NCI-H1694 treated with DMSO at 0.1 percent for 48 hours (cell line): ENCODE data around the gene BEAN1.

ENCODE experiments used
- DNase-seq: peaks from one replicate; lab custom pipeline; 2025; lab: John Stamatoyannopoulos, UW

BEAN1 gene

DNA sequence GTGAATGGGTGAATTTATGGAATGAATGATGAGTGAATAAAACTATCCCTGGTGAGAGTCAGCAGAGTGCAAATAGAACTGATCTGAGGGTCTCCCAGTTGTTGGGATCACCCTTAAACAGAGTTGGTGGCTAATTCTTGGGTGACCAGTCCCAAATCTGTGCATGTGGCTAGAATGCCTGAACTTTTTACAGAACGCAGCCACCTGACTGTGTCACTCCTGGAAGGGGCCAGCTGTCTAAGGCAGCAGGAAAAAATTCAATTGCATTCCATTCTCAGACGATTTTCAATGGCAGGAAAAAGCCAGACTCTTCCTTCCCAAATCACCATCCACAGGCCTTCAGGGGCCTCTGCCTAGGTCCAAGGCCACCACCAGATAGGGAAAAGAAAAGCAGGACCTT lies 43.5 kb downstream of the BEAN1 start:
- no peak for DNase-seq

DNA sequence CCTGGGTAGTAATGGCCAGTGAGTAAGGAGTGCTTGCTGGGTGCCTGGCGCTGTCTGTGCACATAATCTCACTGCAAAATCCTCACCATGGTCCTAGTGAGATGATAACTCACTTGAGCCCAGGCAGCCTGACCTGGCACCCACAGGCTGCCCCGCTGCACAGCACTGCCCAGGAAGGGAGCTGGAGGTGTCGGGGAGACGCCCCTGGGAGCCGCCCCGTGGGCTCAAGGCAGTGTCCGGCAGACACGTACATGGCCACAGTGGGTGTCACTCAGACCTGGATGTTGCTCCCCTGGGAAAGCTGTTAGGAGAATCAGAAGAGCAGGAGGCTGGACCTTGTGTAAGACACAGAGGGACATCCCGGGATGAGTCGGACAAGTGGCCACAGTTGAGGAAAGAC lies 44.2 kb downstream of the BEAN1 start:
- DNase-seq: no peak

DNA sequence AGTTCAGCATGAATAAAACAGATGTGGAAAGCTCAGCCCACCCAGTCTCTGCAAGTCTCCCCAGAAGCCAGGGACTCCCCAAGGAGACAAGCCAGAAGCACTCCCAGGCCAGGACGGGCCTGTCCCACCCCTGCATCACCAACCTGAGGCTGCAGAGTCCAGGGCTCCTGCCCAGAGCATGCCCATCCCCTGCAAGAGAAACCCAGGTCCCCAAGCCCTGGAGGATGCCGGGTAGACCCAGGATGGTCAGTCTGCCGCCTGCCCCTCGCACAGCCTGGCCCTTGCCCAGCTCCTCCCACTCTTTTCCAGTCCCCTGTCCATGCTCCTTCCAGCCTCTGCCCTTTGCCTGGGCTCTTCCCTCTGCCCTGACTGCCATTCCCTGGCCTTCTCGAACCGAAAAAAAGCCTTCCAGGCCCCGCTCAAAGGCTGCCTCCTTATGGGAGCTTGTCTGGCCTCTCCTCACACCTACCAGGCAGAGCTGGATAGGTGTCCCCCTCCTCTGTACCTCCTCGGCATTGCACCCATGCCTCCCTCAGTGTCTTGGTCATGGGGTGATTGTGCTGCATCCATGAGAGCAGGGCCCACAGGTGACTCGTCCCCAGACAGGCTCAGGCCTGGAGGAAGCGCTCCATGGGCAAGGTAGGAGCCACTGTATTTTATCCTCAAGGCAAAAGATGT lies 44.8 kb downstream of the BEAN1 start:
- DNase-seq: no peak

DNA sequence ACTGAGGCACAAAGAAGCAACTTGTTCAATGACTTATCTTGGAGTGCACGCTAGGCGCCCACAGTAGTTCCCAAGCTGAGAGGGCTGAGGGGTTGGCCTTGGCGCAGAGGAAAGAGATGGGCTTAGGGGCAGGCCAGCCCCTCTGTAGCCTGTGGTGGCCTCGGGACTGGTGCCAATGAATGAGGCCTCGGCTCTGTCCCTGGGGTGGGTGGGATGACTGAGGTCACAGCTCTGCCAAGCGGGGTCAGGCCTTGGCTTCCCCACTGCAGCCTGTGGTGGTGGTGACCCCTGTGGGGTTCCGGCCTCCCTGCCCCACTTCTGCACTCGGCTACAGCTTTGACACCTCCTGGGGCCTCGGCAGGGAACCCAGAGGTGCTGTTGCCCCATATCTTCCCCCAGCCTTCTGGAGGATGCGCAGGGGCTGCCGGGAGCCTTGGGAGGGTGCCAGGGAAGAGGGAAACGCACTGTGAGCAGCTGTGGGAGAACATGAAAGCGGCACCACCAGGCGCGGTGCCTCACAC lies 46.0 kb downstream of the BEAN1 start:
- DNase-seq: no peak

DNA sequence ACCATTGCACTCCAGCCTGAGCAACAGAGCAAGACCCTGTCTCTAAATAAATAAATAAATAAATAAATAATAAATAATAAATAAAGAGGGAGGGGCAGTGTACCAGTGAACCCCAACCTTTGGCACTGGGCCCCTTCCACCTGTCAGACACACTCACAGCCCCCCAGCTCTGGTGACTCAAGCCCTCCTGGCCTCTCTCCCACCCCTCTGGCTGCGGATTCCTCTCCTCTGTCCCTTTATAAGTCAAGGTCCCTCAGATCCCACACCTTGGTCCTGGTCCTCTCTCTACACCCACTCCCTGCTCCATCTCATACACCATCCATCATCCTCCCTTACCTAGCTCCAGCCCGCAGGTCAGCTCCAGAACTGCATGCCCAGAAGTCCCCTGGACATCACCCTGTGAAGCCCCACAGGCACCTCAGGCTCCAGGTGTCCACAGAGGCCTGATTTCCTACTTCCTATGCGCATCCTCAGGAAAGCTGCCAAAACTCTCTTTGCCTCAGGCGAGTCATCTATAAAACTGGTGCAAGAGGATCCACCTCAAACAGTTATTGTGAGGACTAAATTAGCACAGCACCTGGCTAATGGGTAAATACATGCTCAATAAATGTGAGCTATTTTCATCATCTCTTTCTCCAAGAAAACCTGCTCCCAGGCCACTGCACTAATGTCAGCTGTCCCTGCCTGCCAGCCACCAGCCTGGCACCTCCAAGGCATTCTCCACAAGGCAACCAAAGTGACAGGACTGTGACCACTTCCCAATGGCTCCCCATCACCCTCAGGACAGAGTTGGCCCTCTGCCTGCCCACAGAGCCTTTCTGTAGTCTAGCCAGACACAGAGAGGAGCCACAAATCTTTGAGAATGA lies 46.8 kb downstream of the BEAN1 start:
- DNase-seq: no peak

DNA sequence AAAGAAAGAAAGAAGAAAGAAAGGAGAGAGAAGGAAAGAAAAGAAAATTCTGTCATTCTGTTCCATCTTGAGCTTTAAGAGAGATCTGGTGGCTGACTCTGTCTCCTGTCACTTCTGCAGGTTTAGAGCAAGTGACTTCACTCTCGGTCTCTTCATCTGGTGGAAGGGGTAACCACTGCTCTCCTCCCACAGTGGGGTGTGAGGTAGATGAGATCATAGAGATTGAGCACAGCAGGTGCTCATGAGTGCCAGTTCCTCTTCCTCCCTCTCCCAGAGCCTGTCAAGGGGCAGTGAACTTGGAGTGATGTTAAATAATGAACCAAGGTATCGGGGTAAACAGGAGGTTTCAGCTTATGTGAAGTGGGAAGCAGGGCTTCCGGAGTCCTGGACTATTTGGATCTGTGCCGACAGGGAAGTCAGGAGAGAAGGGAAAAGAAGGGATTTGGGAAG lies 47.7 kb downstream of the BEAN1 start:
- DNase-seq: no peak

DNA sequence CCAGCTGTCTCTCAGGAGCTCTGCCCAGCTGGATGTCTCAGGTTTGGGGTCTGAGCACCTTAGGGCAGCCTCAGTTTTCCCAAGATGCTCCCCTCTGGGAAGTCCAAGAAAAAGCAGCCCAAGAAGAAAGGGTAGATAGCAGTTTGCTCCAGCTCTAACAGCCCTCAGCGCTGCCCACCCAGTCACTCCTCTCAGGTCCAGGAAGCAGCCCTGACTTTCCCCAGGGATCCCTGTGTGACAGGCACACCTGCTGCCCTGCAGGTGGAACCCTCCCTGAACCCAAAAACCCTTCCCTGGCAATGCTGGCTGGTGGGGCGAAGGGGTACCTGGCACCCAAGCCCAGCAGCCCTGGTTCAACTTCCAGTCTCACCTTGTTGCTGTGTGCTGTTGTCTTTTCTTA lies 48.1 kb downstream of the BEAN1 start:
- no peak for DNase-seq

DNA sequence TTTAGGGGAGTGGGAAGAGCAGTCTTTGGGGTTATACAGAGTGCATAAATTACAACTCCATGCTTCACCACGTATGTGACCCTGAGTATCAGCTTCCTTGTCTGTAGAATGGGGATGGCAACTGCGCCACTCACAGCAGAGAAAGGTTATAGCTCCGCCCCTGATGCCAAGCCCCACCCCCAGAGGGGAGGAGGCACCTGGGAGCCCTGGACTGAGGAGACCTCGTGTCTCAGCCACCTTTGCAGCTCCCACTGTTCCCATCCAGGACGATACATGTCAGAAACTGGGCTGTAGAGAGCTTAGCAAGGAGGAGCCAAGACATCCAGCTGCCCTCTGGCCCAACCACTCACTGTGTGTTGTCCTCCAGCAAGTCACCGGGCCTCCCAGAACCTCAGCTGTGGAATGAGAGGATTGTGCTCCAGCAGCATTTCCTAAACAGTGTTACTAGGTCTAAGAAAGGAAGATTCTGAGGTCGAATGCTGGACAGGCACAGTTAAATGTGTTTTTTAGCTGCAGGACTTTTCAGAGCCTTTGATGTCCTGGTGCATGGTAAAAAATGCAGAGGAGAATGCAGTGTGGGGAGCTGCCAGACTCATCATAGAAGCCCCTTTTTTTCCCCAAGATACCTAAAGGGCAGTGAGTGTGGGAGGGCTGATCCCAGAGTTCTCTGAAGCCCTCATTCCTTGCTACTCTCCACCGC lies 49.4 kb downstream of the BEAN1 start:
- no peak for DNase-seq

DNA sequence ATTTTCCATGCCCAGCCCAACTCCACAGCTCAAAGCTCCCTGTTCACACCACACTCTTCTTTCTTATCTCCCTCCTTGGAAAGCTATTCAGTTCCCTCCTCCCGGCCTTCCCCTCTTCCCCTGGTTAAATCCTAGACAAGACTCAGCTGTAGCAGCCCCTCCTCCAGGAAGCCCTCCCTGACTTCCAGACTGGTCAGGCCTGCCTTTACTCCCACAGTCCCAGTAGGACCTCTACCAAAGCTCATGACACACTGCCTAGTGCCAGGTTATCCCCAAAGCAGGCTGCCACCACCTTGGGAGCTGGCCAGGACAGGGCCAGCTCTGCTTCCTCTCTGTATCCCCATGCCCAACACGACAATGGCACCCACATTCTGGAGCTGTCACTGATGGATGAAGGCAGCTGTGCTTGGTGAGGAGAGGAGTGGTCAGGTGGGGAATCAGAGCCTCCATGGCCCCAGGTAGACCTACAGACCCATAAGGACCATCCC lies 50.0 kb downstream of the BEAN1 start:
- DNase-seq: no peak

DNA sequence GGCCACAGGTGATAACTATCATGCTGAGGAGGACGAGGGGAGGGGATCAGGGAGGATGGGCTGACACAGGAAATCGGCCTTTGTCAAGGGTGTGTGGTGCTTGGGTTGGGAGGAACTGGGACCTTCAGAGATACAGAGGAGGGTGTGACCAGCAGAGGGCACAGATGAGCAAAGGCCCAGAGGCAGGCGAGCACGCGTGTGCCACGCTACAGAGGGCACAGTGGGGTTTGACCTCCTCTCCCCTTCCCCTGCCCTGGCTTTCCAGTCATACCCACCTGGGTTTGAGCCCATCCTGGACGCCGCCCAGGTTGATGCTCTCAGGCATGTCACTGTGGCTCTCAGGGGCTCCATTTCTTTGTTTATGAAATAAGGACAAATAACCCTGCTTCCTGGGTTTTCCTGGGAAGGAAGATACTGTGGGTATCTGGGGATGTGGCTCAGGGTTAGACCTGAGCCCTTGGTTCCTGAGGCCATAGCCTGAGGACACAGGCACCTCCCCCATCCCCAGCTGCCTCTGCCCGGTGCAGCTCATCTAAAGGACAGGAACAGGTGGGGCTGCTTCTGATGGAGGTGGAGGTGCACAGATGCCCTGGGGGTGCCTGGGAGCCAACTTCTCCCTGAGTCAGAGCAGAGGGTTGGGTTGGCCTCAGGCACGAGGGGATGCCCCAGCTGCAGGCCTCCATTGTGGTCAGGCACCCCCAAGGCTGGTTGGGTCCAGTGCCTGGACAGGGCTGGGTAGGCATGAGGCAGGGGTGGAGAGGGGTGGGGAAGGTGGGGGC lies 51.8 kb downstream of the BEAN1 start:
- DNase-seq: peak; percentile 24

DNA sequence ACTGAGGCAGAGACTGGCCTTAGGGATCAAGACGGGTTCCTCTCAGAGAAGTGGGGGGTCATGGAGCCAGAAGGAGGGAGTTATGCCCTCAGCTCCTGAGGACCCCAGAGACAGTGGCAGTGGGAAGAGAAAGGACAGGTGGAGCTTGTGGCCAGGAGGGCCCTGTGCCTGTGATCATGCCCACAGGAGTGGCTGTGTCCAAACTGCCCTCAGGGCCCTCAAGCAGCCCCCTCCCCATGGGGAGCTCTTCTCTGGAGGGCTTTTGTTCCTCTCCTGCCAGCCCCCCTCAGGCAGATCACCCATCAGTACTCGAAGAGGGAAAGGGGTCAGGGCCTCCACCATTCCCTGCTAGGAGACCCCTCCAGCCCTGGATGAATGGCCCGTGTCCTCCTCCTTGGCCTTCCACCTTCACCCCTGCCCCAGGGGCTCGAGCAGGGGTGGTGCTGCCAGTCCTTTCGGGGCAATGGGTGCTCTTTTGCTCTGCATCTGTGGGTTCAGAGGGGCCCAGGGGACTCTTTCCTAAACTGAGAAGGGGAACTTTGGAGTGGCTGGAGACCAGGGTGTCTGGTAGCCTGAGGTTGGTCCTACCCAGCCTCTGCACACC lies 52.7 kb downstream of the BEAN1 start:
- no peak for DNase-seq

DNA sequence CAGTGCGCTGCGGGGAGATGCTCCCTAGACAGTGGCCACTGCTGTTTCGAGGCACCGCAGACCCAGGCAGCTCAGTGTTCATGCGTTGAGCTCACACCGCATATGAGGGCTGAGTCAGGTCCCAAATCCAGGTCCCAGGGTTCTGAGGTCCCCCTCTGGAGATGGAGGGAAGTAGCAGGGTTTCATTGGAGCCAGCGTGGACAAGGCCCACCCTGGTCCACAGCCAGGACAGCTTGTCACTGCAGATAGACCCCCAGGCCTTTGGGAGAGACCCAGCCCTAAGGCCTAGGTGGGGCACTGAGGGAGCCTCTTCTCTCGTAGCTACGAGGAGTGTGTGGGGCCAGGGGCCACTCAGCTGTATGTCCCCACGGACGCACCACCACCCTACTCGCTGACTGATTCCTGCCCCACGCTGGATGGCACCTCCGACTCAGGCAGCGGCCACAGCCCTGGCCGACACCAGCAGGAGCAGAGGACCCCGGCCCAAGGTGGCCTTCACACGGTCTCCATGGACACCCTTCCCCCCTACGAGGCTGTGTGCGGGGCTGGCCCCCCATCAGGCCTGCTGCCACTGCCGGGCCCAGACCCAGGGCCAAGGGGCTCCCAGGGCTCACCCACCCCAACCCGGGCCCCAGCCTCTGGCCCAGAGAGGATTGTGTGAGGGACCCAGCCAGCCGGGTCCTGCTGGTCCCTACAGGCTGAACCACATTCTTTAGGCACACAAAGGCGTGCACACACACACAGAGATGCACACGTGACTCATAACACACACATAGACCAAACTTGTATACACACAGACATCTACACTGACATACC lies 53.4 kb downstream of the BEAN1 start:
- no peak for DNase-seq

DNA sequence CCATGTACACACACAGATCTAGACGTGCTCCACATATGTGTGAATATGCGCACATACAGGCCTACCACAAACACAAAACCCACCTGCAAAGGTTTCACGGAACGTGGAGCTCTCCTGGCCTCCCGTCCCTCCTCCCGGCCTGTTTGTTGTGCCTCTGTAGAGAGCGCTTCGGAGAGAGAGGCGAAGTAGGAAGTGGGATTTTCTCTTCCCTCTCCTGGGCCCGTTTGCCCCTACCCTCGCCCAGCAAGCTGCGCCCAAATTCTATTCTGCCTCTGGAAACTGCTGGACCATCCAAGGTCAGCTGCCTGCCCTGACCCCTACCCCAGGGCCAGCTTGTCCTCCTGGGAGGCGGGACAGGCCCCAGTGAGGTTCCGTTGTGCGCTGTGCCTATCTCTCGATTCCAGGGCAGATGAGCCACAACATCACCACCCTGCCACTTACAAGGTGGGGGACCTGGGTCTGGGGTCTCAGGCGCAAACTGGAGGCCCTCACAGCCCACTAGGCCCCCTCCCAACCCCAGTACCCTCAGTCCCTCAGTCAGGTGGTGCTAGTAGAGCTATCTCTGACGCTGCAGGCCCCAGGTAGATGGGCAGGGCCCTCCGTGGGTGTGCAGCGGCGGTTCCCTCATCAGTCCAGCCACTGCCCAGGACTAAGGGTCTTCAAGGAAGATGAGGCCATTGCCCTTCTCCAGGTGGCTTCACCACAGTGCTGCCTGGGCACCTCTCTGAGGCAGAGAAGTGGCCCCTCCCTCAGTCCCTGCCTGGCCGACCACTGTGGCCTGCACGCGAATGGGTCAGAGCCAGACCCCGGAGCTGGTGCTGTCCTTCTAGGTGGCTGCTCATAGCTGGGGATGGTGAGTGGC lies 54.2 kb downstream of the BEAN1 start:
- DNase-seq: no peak

DNA sequence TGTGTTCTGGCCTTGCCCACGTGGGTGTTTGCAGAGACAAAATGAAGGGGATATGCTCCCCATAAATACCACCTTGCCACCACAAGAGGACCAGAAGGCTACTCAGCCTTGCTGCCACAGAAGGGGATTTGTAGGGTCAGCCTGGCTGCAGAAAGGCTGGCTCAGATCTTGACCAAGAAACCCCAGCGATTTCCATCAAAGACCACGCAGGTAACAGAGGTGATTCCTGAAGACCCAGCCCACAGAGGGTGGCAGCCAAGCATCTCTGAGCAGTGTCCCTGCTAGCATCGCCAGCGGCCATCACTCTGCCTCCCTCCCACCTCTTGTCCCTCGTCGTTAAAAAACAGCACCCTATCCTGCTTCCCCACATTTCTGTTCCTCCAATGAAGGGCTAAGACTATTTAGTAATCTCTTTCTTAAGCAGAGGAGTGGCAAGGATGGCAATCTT lies 54.9 kb downstream of the BEAN1 start:
- no peak for DNase-seq

DNA sequence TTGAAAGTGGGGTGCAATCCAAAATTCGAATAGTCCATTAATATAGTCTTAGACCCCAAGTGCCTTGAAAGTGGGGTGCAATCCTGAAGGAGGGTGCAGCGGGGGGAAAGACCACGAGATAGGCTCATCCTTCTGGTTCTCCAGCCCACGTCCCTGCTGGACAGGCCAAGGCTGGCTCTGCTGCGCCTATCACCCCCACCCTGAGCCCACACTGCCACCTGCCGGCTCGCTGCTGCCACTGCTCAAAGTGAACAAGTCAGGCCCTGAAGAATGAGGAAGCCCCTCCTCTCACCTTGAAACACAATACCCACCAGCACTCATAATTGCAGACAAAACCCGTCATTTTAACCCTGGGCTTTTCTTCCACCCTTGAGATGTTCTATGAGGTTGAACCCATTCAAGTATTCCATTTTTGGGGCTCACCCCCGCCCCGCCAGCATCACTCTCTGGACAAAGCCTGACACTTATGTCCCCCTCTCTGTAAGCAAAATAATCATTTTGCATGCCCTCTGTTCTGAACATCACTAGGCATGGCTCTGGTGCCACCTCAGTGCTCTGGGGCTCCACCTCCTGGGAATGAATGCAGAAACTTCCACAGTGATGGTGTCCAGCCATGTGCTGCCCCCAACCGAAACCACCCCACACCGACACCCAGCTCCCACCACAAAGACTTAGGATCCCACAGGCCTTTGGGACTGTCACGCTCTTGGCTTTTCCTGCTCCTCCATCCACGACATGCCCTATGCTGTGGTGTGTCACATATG lies 56.8 kb downstream of the BEAN1 start:
- peak; percentile 46 for DNase-seq

DNA sequence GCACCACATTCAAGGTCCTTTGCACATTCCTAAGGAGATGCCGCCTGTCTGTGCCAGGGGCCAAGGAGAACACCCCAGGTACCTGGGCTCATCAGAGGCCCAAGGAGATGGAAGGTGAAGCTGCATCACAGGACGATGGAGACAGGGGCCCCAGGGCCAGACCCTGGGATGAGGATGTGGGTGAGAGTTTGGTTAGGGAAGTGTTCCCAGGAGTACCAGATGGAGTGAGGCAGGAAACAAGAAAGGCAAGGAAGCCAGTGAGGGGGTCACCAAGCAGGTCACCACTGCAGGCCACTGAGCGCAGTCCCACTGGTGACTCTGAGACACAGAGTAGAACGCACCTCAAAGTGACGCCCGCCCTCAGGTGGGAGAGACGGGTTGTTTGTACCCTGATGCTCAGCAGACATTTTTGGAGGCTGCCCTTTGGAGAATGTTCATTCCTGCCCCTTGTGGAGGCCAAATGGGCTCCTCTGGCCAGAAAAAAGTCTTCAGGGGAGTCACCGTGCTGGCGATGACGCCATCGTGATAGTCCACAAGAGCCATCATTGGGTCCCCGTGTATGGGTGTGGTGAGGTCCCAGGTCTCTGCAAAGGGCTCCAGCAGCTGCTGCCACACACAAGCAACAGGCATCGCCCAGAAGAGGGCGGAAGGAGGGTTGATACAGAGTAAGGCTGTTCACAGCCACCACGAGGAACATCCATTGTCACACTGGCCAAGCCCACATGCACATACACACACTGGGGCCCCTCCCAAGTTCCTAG lies 57.5 kb downstream of the BEAN1 start:
- no peak for DNase-seq

DNA sequence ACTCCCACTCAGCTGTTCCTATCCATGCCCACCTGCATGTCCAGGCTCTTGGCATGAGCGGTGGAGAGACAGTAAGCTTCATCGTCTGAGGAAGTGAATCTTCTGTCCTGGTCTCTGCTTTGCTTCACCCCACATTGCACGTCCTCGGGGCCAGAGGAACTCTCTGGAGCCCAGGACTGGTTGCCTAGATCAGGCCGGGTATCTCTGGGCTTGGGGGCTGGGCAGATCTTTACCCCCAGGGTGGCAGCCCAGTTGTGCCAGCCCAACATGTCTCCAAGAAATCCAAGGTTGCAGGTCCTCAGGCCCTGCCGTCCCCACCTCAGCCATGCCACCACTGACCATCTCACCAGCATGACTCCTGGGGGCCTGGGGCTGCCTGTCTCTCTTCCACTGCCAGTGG lies 58.3 kb downstream of the BEAN1 start:
- no peak for DNase-seq
